BE2C (cell line): ENCODE data around the gene UNK.

ENCODE experiments used
- DNase-seq: peaks from one replicate; pipeline ENCODE4 v3.0.0-alpha.2; 2020
- H3K27me3 ChIP-seq: fragments of 250-450 bp; sonication (Bioruptor Pico); 2 replicates; pipeline ENCODE4 v1.5.1; 2020; ENCODE audit warnings: mild to moderate bottlenecking
- H3K36me3 ChIP-seq: fragments of 250-450 bp; sonication (Bioruptor Pico); 2 replicates; pipeline ENCODE4 v1.5.1; 2020; ENCODE audit warnings: mild to moderate bottlenecking
- H3K4me1 ChIP-seq: fragments of 250-450 bp; sonication (Bioruptor Pico); 2 replicates; pipeline ENCODE4 v1.5.1; 2020
- H3K4me3 ChIP-seq: 2 replicates; pipeline ENCODE4 v1.5.1; 2011; ENCODE audit warnings: low read depth, low read length
- H3K9me3 ChIP-seq: fragments of 250-450 bp; sonication (Bioruptor Pico); 2 replicates; pipeline ENCODE4 v1.5.1; 2020
- CTCF ChIP-seq: IDR thresholded peaks from 2 replicates; pipeline ENCODE4 v1.5.1; 2012; ENCODE audit warnings: mild to moderate bottlenecking, low read depth, low read length

UNK gene

DNA sequence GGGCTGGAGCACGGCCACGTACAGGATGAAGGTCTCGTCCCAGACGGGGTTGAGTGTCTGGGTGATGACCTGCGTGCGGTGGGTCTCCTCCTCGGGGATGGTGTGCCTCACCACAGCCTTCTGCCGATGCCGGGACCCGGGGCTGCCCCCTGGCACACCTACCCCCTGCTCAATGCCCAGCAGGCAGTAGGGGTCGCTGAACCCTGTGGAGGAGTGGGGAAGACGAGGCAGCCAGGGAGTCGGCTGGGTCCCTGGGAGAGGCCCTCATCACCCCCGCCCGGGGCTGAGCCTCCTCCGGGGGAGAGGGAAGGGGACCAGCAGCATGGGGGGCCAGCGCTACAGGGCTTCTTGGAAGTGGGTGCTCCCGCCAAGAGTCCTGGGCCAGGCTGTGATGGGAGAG lies 57.8 kb downstream of the UNK start:
- H3K36me3 ChIP-seq: peaks cover 8% of the 10 kb centered on the region
- peak; percentile 12 for DNase-seq
- H3K27me3 ChIP-seq: no peaks in the 10 kb centered on the region
- TF ChIP-seq CTCF: no peak
- H3K9me3 ChIP-seq: no peaks in the 10 kb centered on the region
- H3K4me3 ChIP-seq: no peak overlapping the region
- peaks cover 15% of the 10 kb centered on the region for H3K4me1 ChIP-seq

GRCh38 chr17:75842963-75843576 lies 58.5 kb downstream of the UNK start:
- H3K4me3 ChIP-seq: no peak overlapping the region
- H3K4me1 ChIP-seq: peaks cover 15% of the 10 kb centered on the region
- H3K27me3 ChIP-seq: no peaks in the 10 kb centered on the region
- no peak for TF ChIP-seq CTCF
- H3K9me3 ChIP-seq: no peaks in the 10 kb centered on the region
- H3K36me3 ChIP-seq: peaks cover 12% of the 10 kb centered on the region
- no peak for DNase-seq

- DNase-seq: peak; percentile 7
- no peak for TF ChIP-seq CTCF
- Histone ChIP-seq H3K9me3 (no peaks in the 10 kb centered on the region), H3K36me3 (peaks cover 15% of the 10 kb centered on the region), H3K4me1 (peaks cover 15% of the 10 kb centered on the region), H3K27me3 (no peaks in the 10 kb centered on the region), H3K4me3 (no peak within 1 kb of the TSS)
These were observed 59.2 kb downstream of the UNK start, which contains the start of gene UNC13D for GRCh38 chr17:75843577-75844529. TSS of gene UNC13D (minus strand) at chr17:75844404. CDS start at chr17:75844337, 67 bp downstream.

GRCh38 chr17:75844530-75845057 lies 60.0 kb downstream of the UNK start:
- DNase-seq: no peak
- peaks cover 15% of the 10 kb centered on the region for H3K4me1 ChIP-seq
- no peaks in the 10 kb centered on the region for H3K27me3 ChIP-seq
- H3K9me3 ChIP-seq: no peaks in the 10 kb centered on the region
- TF ChIP-seq CTCF: no peak
- peaks cover 15% of the 10 kb centered on the region for H3K36me3 ChIP-seq
- no peak overlapping the region for H3K4me3 ChIP-seq

- peaks cover 15% of the 10 kb centered on the region for H3K4me1 ChIP-seq
- no peaks in the 10 kb centered on the region for H3K27me3 ChIP-seq
- H3K9me3 ChIP-seq: no peaks in the 10 kb centered on the region
- TF ChIP-seq CTCF: peak; percentile 79
- no peak overlapping the region for H3K4me3 ChIP-seq
- peaks cover 15% of the 10 kb centered on the region for H3K36me3 ChIP-seq
- DNase-seq: peak; percentile 94
These were observed 60.6 kb downstream of the UNK start for GRCh38 chr17:75845058-75845711.
